GM12878 (cell line): ENCODE data around the gene KDM1B. TPM values are rescaled to one million over a fixed set of nuclear protein-coding genes. Genes with fewer than 3 reads are reported as not detected.

Source experiments
- ATAC-seq: fragments of 200-7000 bp; cut with Tn5 transposase; 3 replicates; pipeline ENCODE4 v1.9.1; 2020; ENCODE audit warnings: mild to moderate bottlenecking, moderate library complexity
- BruUV-seq: library from RNA; stranded (reverse); fragments of 400-500 nt; replicated peaks from 2 replicates; lab custom pipeline; 2021; lab: Mats Ljungman, UMichigan
- CTCF ChIA-PET: fragments of 300-600 bp; sonication (Branson Sonifier 250); formaldehyde crosslinking; extraction: SDS; loops from one replicate; lab custom pipeline; 2021; ENCODE audit warnings: inconsistent platforms; lab: Yijun Ruan, JAX
- POLR2A ChIA-PET: fragments of 350-600 bp; formaldehyde crosslinking; extraction: SDS; loops from one replicate; lab custom pipeline; 2021; ENCODE audit warnings: inconsistent platforms; lab: Charles Lee
- RAD21 ChIA-PET: fragments of 300-600 bp; sonication (Branson Sonifier 250); formaldehyde crosslinking; loops from one replicate; lab custom pipeline; 2023; ENCODE audit warnings: antibody characterized with exemption; ENCODE audit not compliant: unreplicated experiment; lab: Charles Lee
- SMC1A ChIA-PET: fragments of 300-600 bp; sonication (Branson Sonifier 250); formaldehyde crosslinking; loops from one replicate; lab custom pipeline; 2023; ENCODE audit not compliant: unreplicated experiment, uncharacterized antibody; lab: Charles Lee
- DNase-seq: peaks from one replicate; pipeline ENCODE4 v3.0.0-alpha.2; 2011; ENCODE audit warnings: low read depth, low spot score
- FAIRE-seq: peaks from 3 replicates; lab custom pipeline; 2011; peaks lifted over from hg19 to GRCh38; lab: Jason Lieb, UNC
- H2AFZ ChIP-seq: 2 replicates; pipeline ENCODE4 v1.6.0; 2011; ENCODE audit warnings: low read depth, low read length, control low read depth; ENCODE audit not compliant: control insufficient read depth
- H3K27ac ChIP-seq: 2 replicates; pipeline ENCODE4 v1.5.1; 2011; ENCODE audit warnings: control low read depth; ENCODE audit not compliant: control insufficient read depth, insufficient read depth
- H3K27me3 ChIP-seq, 2 experiments: replicated peaks in 1 of 2; 2 replicates each; pipeline versions ENCODE4 v1.6.0 to v1.6.1; 2011; ENCODE audit warnings: low read length in 1 of 2; ENCODE audit not compliant: control insufficient read depth in 2 of 2, insufficient read depth in 2 of 2
- H3K36me3 ChIP-seq, 2 experiments: 2 replicates each; pipeline ENCODE4 v1.5.1; 2011; ENCODE audit warnings: low read length in 1 of 2; ENCODE audit not compliant: control insufficient read depth in 2 of 2, insufficient read depth in 2 of 2
- H3K4me1 ChIP-seq: 2 replicates; pipeline ENCODE4 v1.6.1; 2011; ENCODE audit warnings: mild to moderate bottlenecking, low read length, moderate library complexity, mixed read lengths; ENCODE audit not compliant: control insufficient read depth, insufficient read depth
- H3K4me2 ChIP-seq: 2 replicates; pipeline ENCODE4 v1.6.0; 2011; ENCODE audit warnings: control low read depth; ENCODE audit not compliant: control insufficient read depth, insufficient read depth
- H3K4me3 ChIP-seq: fragments of 200-600 bp; sonication (generic); 2 replicates; pipeline ENCODE4 v1.5.1; 2016
- H3K79me2 ChIP-seq: 2 replicates; pipeline ENCODE4 v1.6.0; 2011; ENCODE audit warnings: low read length; ENCODE audit not compliant: control insufficient read depth, insufficient read depth
- H3K9ac ChIP-seq: 2 replicates; pipeline ENCODE4 v1.8.0; 2011; ENCODE audit warnings: low read length, control low read depth, mixed read lengths; ENCODE audit not compliant: control insufficient read depth, insufficient read depth
- H3K9me3 ChIP-seq: replicated peaks from 3 replicates; pipeline ENCODE4 v1.5.1; 2011; ENCODE audit warnings: mild to moderate bottlenecking, low read length; ENCODE audit not compliant: control insufficient read depth, insufficient read depth
- H4K20me1 ChIP-seq: 2 replicates; pipeline ENCODE4 v1.6.0; 2011; ENCODE audit not compliant: control insufficient read depth, insufficient read depth
- ASH2L ChIP-seq: fragments of 300-600, 200-600 bp; sonication (generic); IDR thresholded peaks from 2 replicates; pipeline ENCODE4 v1.6.1; 2017; ENCODE audit warnings: low read depth, mild to moderate bottlenecking, borderline replicate concordance
- CEBPB ChIP-seq, 2 experiments: fragments of 150-350 bp in 1 of 2; IDR thresholded peaks; 2 replicates each; pipeline ENCODE4 v1.6.1; 2012 to 2014; ENCODE audit warnings: low read depth in 2 of 2, low read length in 2 of 2, borderline replicate concordance in 1 of 2, inconsistent platforms in 1 of 2
- DPF2 ChIP-seq: fragments of 450-650 bp; IDR thresholded peaks from 2 replicates; pipeline ENCODE4 v1.6.1; 2017; ENCODE audit warnings: mild to moderate bottlenecking
- ESRRA ChIP-seq: IDR thresholded peaks from 2 replicates; pipeline ENCODE4 v1.6.1; 2012; ENCODE audit warnings: mild to moderate bottlenecking, low read length, improper control_type of control experiment
- FOS ChIP-seq: IDR thresholded peaks from 3 replicates; pipeline ENCODE4 v1.6.1; 2011; ENCODE audit warnings: borderline replicate concordance; ENCODE audit not compliant: insufficient read length; ENCODE audit errors: extremely low read depth
- HDAC6 ChIP-seq: fragments of 200-600 bp; sonication (generic); IDR thresholded peaks from one replicate; pipeline ENCODE4 v1.8.0; 2017; ENCODE audit warnings: antibody characterized with exemption; ENCODE audit not compliant: unreplicated experiment
- IKZF1 ChIP-seq: fragments of 450-650 bp; conservative IDR thresholded peaks from 2 replicates; pipeline ENCODE4 v1.6.1; 2017; ENCODE audit warnings: antibody characterized with exemption, mild to moderate bottlenecking
- IRF4 ChIP-seq: IDR thresholded peaks from 2 replicates; pipeline ENCODE4 v1.6.1; 2011; ENCODE audit warnings: low read depth, low read length
- MEF2A ChIP-seq: IDR thresholded peaks from 2 replicates; pipeline ENCODE4 v1.6.1; 2011; ENCODE audit warnings: low read depth, mild to moderate bottlenecking, low read length, moderate library complexity; ENCODE audit not compliant: insufficient read depth
- NFYA ChIP-seq: IDR thresholded peaks from 2 replicates; pipeline ENCODE4 v1.6.1; 2011; ENCODE audit warnings: low read depth, mild to moderate bottlenecking, low read length, improper control_type of control experiment, borderline replicate concordance
- NFYB ChIP-seq: IDR thresholded peaks from 2 replicates; pipeline ENCODE4 v1.6.1; 2011; ENCODE audit warnings: low read depth, mild to moderate bottlenecking, low read length, improper control_type of control experiment, moderate library complexity; ENCODE audit not compliant: insufficient read depth
- PML ChIP-seq: IDR thresholded peaks from 2 replicates; pipeline ENCODE4 v1.6.1; 2012; ENCODE audit warnings: low read length, inconsistent platforms
- RAD21 ChIP-seq: IDR thresholded peaks from 2 replicates; pipeline ENCODE4 v1.6.1; 2011; ENCODE audit warnings: mild to moderate bottlenecking, low read depth, low read length, moderate library complexity; ENCODE audit not compliant: insufficient read depth
- RCOR1 ChIP-seq: conservative IDR thresholded peaks from 2 replicates; pipeline ENCODE4 v1.6.1; 2012; ENCODE audit warnings: low read depth, low read length, improper control_type of control experiment
- RELA ChIP-seq: fragments of 450-650 bp; IDR thresholded peaks from 2 replicates; pipeline ENCODE4 v1.8.0; 2014; ENCODE audit warnings: borderline replicate concordance; ENCODE audit not compliant: partially characterized antibody
- SREBF1 ChIP-seq: IDR thresholded peaks from 2 replicates; pipeline ENCODE4 v1.6.1; 2012; ENCODE audit warnings: mild to moderate bottlenecking, low read length
- SREBF2 ChIP-seq: IDR thresholded peaks from 2 replicates; pipeline ENCODE4 v1.6.1; 2012; ENCODE audit warnings: mild to moderate bottlenecking, low read length
- ZNF207 ChIP-seq: fragments of 450-650 bp; IDR thresholded peaks from 2 replicates; pipeline ENCODE4 v1.6.1; 2014; ENCODE audit warnings: antibody characterized with exemption, mild to moderate bottlenecking, borderline replicate concordance
- ZSCAN29 ChIP-seq: fragments of 450-650 bp; IDR thresholded peaks from 2 replicates; pipeline ENCODE4 v1.6.1; 2017; ENCODE audit warnings: mild to moderate bottlenecking, moderate library complexity
- WGBS: methylation state at CpG from one replicate; pipeline ENCODE4 v1.1.6; 2016; ENCODE audit warnings: low lambda C conversion rate; ENCODE audit not compliant: insufficient replicate concordance, insufficient coverage; ENCODE audit errors: missing lambda C conversion rate; 5-methylcytosine and 5-hydroxymethylcytosine counted together
- in situ Hi-C: fragments of 300-500 bp; cut with MboI; formaldehyde crosslinking; loops from 9 replicates; pipeline ENCODE4 v1.14.3; 2018; ENCODE audit warnings: mixed read lengths
- intact Hi-C: fragments of 100-400 bp; cut with micrococcal nuclease; formaldehyde crosslinking; loops from one replicate; pipeline ENCODE4 v1.14.2; 2022; ENCODE audit not compliant: unreplicated experiment
- polyA plus RNA-seq, 11 experiments: library from polyadenylated mRNA; depleted of rRNA in 4 of 11; unstranded in 6 of 11; stranded (reverse) in 5 of 11; fragments of >200 nt; fragmentation: Nextera tagmentation in 4 of 11; fragmentation: Illumina TruSeq in 1 of 11; extraction: Ambion mirVana in 4 of 11; extraction: Trizol in 1 of 11; gene quantifications; 1 replicate in 1 of 11; 2 replicates in 10 of 11; pipeline versions ENCODE4 v1.2.1 to v1.2.3, GENCODE V29; 2011 to 2016; ENCODE audit warnings: inconsistent platforms in 2 of 11, missing spikeins in 2 of 11, low read depth in 1 of 11
- total RNA-seq, 4 experiments: library from RNA; depleted of rRNA in 3 of 4; stranded (reverse); fragments of >200 nt in 3 of 4; fragmentation: Illumina TruSeq in 1 of 4; extraction: Trizol in 1 of 4; gene quantifications; 2 replicates each; pipeline versions ENCODE4 v1.2.1 to v1.2.3, GENCODE V29; 2013 to 2021
- TF ChIP-seq, protein P1 (sequence below): IDR thresholded peaks from 2 replicates; pipeline ENCODE4 v1.6.1; 2012; ENCODE audit warnings: improper control_type of control experiment, low read depth, low read length; ENCODE audit not compliant: insufficient replicate concordance

The KDM1B gene
- total and polyA plus RNA-seq, 10 of the 15 experiments (the other 5 are each of a cell fraction or from before 2014, with no cell fraction given) = 1.7 to 22.5 (median 13.9) TPM

DNA sequence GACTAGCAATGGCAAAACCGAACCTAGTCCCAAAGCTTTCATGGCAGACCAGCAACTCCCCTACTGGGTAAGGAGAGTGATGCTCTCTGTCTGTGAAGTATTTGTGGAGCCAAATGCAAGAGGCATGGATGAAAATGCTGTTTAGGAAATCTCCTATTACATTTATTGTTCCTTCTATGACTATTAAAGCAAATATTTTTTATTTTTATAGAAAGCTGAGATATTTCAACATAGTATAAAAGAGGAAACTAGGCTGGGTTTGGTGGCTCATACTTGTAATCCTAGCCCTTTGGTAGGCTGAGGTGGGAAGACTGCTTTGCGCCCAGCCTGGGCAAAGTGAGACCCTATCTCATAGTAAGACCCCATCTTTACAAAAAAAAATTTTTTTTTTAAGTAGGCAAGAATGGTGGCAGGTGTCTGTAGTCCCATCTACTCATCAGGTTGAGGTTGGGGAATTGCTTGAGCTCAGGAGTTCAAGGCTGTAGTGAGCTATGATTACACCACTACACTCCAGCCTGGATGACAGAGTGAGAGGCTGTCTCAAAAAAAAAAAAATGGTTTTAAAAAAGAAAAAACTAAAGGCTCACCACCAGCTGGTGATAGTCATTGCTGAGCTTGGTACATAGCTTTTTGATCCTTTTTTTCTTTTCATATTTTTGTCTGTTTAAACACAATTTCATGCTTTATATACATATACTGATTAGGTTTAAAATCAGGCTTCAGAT, 11.3 kb downstream of the KDM1B start (continued):
- no peak for TF ChIP-seq HDAC6
- no peak for TF ChIP-seq RELA
- TF ChIP-seq, protein P1, sequence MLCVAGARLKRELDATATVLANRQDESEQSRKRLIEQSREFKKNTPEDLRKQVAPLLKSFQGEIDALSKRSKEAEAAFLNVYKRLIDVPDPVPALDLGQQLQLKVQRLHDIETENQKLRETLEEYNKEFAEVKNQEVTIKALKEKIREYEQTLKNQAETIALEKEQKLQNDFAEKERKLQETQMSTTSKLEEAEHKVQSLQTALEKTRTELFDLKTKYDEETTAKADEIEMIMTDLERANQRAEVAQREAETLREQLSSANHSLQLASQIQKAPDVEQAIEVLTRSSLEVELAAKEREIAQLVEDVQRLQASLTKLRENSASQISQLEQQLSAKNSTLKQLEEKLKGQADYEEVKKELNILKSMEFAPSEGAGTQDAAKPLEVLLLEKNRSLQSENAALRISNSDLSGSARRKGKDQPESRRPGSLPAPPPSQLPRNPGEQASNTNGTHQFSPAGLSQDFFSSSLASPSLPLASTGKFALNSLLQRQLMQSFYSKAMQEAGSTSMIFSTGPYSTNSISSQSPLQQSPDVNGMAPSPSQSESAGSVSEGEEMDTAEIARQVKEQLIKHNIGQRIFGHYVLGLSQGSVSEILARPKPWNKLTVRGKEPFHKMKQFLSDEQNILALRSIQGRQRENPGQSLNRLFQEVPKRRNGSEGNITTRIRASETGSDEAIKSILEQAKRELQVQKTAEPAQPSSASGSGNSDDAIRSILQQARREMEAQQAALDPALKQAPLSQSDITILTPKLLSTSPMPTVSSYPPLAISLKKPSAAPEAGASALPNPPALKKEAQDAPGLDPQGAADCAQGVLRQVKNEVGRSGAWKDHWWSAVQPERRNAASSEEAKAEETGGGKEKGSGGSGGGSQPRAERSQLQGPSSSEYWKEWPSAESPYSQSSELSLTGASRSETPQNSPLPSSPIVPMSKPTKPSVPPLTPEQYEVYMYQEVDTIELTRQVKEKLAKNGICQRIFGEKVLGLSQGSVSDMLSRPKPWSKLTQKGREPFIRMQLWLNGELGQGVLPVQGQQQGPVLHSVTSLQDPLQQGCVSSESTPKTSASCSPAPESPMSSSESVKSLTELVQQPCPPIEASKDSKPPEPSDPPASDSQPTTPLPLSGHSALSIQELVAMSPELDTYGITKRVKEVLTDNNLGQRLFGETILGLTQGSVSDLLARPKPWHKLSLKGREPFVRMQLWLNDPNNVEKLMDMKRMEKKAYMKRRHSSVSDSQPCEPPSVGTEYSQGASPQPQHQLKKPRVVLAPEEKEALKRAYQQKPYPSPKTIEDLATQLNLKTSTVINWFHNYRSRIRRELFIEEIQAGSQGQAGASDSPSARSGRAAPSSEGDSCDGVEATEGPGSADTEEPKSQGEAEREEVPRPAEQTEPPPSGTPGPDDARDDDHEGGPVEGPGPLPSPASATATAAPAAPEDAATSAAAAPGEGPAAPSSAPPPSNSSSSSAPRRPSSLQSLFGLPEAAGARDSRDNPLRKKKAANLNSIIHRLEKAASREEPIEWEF = no peak
- TF ChIP-seq NFYA = no peak
- no peak for TF ChIP-seq SREBF1
- TF ChIP-seq, all 136 proteins: peak for 0

DNA sequence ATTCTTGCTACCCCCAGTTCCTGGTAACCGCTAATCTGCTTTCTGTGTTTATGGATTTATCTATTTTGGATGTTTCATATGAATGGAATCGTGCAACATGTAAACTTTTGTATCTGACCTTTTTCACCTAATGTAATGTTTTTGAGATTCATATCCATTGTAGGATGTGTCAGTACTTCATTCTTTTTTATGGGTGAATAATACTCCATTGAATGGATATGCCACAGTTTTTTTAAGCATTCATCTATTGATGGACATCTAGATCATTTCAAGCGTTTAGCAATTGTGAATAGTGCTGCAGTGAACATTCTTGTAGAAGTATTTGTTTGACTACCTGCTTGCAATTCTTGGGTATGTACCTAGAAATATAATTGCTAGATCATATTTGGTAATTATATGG, 13.0 kb downstream of the KDM1B start:
- DNase-seq (no peak), FAIRE-seq (no peak), ATAC-seq (no peak)
- H4K20me1 ChIP-seq = no peaks in the 10 kb centered on the region
- H3K9me3 ChIP-seq = 0 out of 3 replicates have a peak, but pooled peaks cover 2% of the 10 kb centered on the region
- in situ Hi-C loops (no loop called here), intact Hi-C loops (no loop called here)
- no peak overlapping the region for H3K4me3 ChIP-seq
- no peaks in the 10 kb centered on the region for H3K4me1 ChIP-seq
- H3K79me2 ChIP-seq = no peaks in the 10 kb centered on the region
- ChIA-PET RAD21 (no interaction called here), POLR2A (no interaction called here), SMC1A (no interaction called here), CTCF (no interaction called here)
- H3K27ac ChIP-seq = no peak overlapping the region
- no peak overlapping the region for H3K4me2 ChIP-seq
- no peaks in the 10 kb centered on the region for H3K27me3 ChIP-seq
- no peak overlapping the region for H2AFZ ChIP-seq
- 97% methylated on average over 3 of the region's 3 CpGs for WGBS
- BruUV-seq = no TSS peak
- peaks cover 0 to 3% of the 10 kb centered on the region in 2 experiments; a peak in 1 of 4 replicates for H3K36me3 ChIP-seq
- no peak overlapping the region for H3K9ac ChIP-seq
- TF ChIP-seq MEF2A = no peak
- TF ChIP-seq CEBPB (IDR thresholded peaks at IDR 0.05; ENCODE audit: borderline replicate concordance in 1 of 2, low read depth in 2 of 2, low read length in 2 of 2) = no peak
- no peak for TF ChIP-seq NFYB
- TF ChIP-seq DPF2 = no peak
- TF ChIP-seq ZNF207 = no peak
- TF ChIP-seq RAD21 = no peak
- TF ChIP-seq FOS = no peak
- no peak for TF ChIP-seq RCOR1
- no peak for TF ChIP-seq HDAC6
- no peak for TF ChIP-seq ZSCAN29
- no peak for TF ChIP-seq IRF4
- no peak for TF ChIP-seq ASH2L
- TF ChIP-seq PML = no peak
- TF ChIP-seq IKZF1 = no peak
- no peak for TF ChIP-seq ESRRA
- no peak for TF ChIP-seq SREBF2
